Adrenal gland (tissue), 12 donors: Measurements from ENCODE around the gene PXMP2. TPM values are rescaled to one million over a fixed set of nuclear protein-coding genes. Genes with fewer than 3 reads are reported as not detected.

ENCODE experiments used
- DNase-seq, 7 donors: peaks; one replicate each; pipeline ENCODE4 v3.0.0-alpha.2; 2019 to 2020
- H3K27ac ChIP-seq, 5 donors: fragments of 200-600 bp; sonication (generic) in 4 of 5; 1 replicate in 3 of 5; 2 replicates in 2 of 5; pipeline versions ENCODE4 v1.5.1 to v1.8.0; 2016 to 2020; ENCODE audit warnings: mild to moderate bottlenecking in 1 of 5
- H3K27me3 ChIP-seq: fragments of 200-600 bp; 2 replicates; pipeline ENCODE4 v1.8.0; 2021
- H3K36me3 ChIP-seq, 2 donors: fragments of 200-600 bp; replicated peaks in 1 of 2; 1 replicate in 1 of 2; 2 replicates in 1 of 2; pipeline versions ENCODE4 v1.5.1 to v1.8.0; 2018 to 2022
- H3K4me1 ChIP-seq, 2 donors: fragments of 200-600 bp; replicated peaks in 1 of 2; 1 replicate in 1 of 2; 2 replicates in 1 of 2; pipeline versions ENCODE4 v1.5.1 to v1.8.0; 2018 to 2021
- H3K4me3 ChIP-seq, 4 donors: fragments of 200-600 bp; sonication (generic) in 3 of 4; one replicate each; pipeline ENCODE4 v1.5.1; 2016 to 2018
- H3K9me3 ChIP-seq, 3 donors: fragments of 200-600 bp; sonication (generic) in 1 of 3; replicated peaks in 1 of 3; 1 replicate in 2 of 3; 2 replicates in 1 of 3; pipeline versions ENCODE4 v1.5.1 to v1.8.0; 2016 to 2021
- POLR2A ChIP-seq, 2 donors: fragments of 450-650 bp; IDR thresholded peaks; one replicate each; pipeline ENCODE4 v1.6.1; 2017; ENCODE audit warnings: antibody characterized with exemption in 2 of 2, mild to moderate bottlenecking in 2 of 2, moderate library complexity in 1 of 2
- WGBS, 4 donors: extraction: QIAGEN DNeasy Blood & Tissue Kit in 2 of 4; methylation state at CpG; one replicate each; pipeline versions ENCODE4 v1.1.5 to v1.1.7; 2013 to 2017; 5-methylcytosine and 5-hydroxymethylcytosine counted together
- intact Hi-C, 2 donors: fragments of 100-400 bp; cut with DNase I; formaldehyde crosslinking; loops; one replicate each; pipeline versions ENCODE4 v1.14.1 to v1.15.0; 2022 to 2023
- polyA plus RNA-seq, 3 donors: library from polyadenylated mRNA; stranded (reverse); fragments of 200-250 nt in 2 of 3; fragments of 350-450 nt in 1 of 3; fragmentation: Illumina TruSeq in 1 of 3; extraction: RNeasy Lipid Tissue Mini Kit (QIAGEN cat#74804) in 1 of 3; gene quantifications; one replicate each; pipeline ENCODE4 v1.2.3, GENCODE V29; 2013 to 2014
- total RNA-seq, 9 donors: library from RNA; depleted of rRNA in 4 of 9; stranded (reverse); fragments of >200 nt in 4 of 9; fragments of 120-200 nt in 1 of 9; fragmentation: NEBNext Ultra II Directional in 1 of 9; extraction: Animal tissue kit (Norgen Biotek cat#: 25700) in 1 of 9; gene quantifications; one replicate each; pipeline versions ENCODE4 v1.1.0 to v1.2.4, GENCODE V29; 2013 to 2023
- TF ChIP-seq, protein P1 (sequence below), 6 experiments: fragments of 450-650 bp in 4 of 6; fragments of 200-600 bp in 2 of 6; sonication (generic) in 1 of 6; IDR thresholded peaks; 1 replicate in 5 of 6; 2 replicates in 1 of 6; pipeline versions ENCODE4 v1.5.1 to v1.8.0; 2016 to 2021; ENCODE audit warnings: antibody characterized with exemption in 6 of 6, mild to moderate bottlenecking in 2 of 6, moderate library complexity in 1 of 6
- donor health status: healthy with polysubstance abuse.
- donor health status: Bipolar disorder and iron deficiency.
- donor health status: DM: yes; HTN: yes; CAD: no.
- donor health status: DM: no; HTN: no; CAD: no.
- donor health status: DM: no; HTN: no; CAD: no.
- donor health status: DM: yes; HTN: yes; CAD: no.

The PXMP2 gene
- total and polyA plus RNA-seq, 12 donors: 8.2 to 51.7 (median 20.2) TPM

DNA sequence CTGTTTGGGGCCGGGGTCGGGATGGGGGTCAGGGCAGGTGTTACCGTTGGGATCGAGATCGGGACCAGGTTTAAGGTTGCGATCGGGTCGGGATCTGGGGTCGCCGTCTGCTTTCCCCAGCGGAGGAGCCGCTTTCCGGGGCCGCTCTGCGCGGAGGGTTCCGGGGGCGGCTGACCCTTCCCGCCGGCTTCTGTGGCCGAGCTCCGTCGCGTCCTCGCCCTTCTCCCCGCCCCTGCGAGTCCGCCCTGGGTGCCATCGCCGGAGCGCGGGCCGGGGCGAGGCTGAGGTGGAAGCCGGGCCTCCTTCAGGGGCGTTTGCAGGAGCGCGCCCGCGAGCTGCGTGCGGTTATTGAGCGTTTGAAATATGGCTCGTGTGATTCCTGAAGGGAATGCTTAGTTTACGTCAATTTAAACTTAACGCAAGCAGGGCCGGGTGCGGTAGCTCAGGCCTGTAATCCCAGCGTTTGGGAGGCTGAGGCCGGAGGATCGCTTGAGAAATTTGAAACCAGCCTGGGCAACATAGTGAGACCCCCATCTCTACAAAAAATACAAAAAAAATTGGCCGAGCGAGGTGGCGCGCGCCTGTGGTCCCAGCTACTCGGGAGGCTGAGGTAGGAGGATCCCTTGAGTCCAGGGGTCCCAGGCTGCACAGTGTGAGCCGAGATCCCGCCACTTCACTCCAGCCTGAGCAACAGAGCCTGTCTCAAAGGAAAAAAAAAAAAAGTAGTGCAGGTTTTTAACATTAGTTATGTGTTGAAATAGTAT, 23.9 kb downstream of the PXMP2 start:
- peak in 1 of 7 donors; percentile 25 for DNase-seq
- Histone ChIP-seq H3K4me1 (peaks cover 8 to 15% of the 10 kb centered on the region in 2 donors), H3K9me3 (no peaks in the 10 kb centered on the region), H3K4me3 (peak overlapping the region; percentile 48 to 73 (median 65)), H3K36me3 (peaks cover 0 to 4% of the 10 kb centered on the region in 2 donors), H3K27me3 (no peaks in the 10 kb centered on the region), H3K27ac (peak overlapping the region in 1 of 5 donors; percentile 83)
- intact Hi-C loops: no loop called here
- no peak for TF ChIP-seq POLR2A (IDR thresholded peaks at IDR 0.05)
- TF ChIP-seq, protein P1, sequence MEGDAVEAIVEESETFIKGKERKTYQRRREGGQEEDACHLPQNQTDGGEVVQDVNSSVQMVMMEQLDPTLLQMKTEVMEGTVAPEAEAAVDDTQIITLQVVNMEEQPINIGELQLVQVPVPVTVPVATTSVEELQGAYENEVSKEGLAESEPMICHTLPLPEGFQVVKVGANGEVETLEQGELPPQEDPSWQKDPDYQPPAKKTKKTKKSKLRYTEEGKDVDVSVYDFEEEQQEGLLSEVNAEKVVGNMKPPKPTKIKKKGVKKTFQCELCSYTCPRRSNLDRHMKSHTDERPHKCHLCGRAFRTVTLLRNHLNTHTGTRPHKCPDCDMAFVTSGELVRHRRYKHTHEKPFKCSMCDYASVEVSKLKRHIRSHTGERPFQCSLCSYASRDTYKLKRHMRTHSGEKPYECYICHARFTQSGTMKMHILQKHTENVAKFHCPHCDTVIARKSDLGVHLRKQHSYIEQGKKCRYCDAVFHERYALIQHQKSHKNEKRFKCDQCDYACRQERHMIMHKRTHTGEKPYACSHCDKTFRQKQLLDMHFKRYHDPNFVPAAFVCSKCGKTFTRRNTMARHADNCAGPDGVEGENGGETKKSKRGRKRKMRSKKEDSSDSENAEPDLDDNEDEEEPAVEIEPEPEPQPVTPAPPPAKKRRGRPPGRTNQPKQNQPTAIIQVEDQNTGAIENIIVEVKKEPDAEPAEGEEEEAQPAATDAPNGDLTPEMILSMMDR (IDR thresholded peaks at IDR 0.05): no peak
- 8 to 38% (median 22%) methylated on average over 12 to 59 of the region's 59 CpGs for WGBS, 4 donors

DNA sequence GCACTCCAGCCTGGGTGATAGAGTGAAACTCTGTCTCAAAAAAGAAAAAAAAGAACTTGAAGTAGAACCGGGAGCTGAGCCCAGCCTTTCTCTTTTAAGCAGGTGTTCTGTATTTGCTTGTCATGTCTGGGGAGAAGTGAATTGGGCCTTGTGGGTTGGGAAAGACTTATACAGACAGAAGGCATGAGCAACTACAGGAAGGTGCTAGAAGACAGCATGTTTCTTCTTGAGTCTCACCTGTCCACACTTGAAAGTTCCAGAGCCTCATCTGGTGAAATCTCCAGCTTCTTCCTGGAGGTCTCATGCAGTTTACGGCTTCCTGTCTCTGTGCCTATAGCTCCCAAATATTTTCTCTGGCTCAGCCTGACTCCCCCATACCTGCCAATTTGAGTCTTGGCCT, 25.7 kb downstream of the PXMP2 start:
- WGBS, 4 donors: 87 to 92% (median 89%) methylated on average over 2 of the region's 2 CpGs
- H3K27me3 ChIP-seq: no peaks in the 10 kb centered on the region
- H3K27ac ChIP-seq: no peak overlapping the region
- no peak for TF ChIP-seq POLR2A (IDR thresholded peaks at IDR 0.05)
- TF ChIP-seq, protein P1 (IDR thresholded peaks at IDR 0.05): no peak
- DNase-seq: no peak
- peaks cover 0 to 15% of the 10 kb centered on the region in 2 donors for H3K36me3 ChIP-seq
- intact Hi-C loops: no loop called here
- H3K4me1 ChIP-seq: peaks cover 8 to 15% of the 10 kb centered on the region in 2 donors
- no peak overlapping the region for H3K4me3 ChIP-seq
- H3K9me3 ChIP-seq: no peaks in the 10 kb centered on the region

GRCh38 chr12:132715874-132716273, 28.5 kb downstream of the PXMP2 start:
- intact Hi-C loops: no loop called here
- Histone ChIP-seq H3K36me3 (peaks cover 0 to 39% of the 10 kb centered on the region in 2 donors), H3K4me1 (peaks cover 8 to 9% of the 10 kb centered on the region in 2 donors), H3K27ac (no peak overlapping the region), H3K27me3 (no peaks in the 10 kb centered on the region), H3K9me3 (no peaks in the 10 kb centered on the region), H3K4me3 (no peak overlapping the region)
- no peak for DNase-seq
- TF ChIP-seq, protein P1 (IDR thresholded peaks at IDR 0.05): no peak
- no peak for TF ChIP-seq POLR2A (IDR thresholded peaks at IDR 0.05)
- 84 to 96% (median 86%) methylated on average over 9 of the region's 9 CpGs for whole genome bisulfite sequencing, 4 donors

GRCh38 chr12:132716356-132716755, 29.0 kb downstream of the PXMP2 start:
- intact Hi-C loops: no loop called here
- H3K27ac ChIP-seq: no peak overlapping the region
- WGBS, 4 donors: 81 to 97% (median 90%) methylated on average over 11 of the region's 11 CpGs
- no peaks in the 10 kb centered on the region for H3K27me3 ChIP-seq
- DNase-seq: no peak
- TF ChIP-seq, protein P1 (IDR thresholded peaks at IDR 0.05): no peak
- no peak for TF ChIP-seq POLR2A (IDR thresholded peaks at IDR 0.05)
- peaks cover 7 to 8% of the 10 kb centered on the region in 2 donors for H3K4me1 ChIP-seq
- H3K9me3 ChIP-seq: no peaks in the 10 kb centered on the region
- no peak overlapping the region for H3K4me3 ChIP-seq
- H3K36me3 ChIP-seq: peaks cover 0 to 44% of the 10 kb centered on the region in 2 donors
